MM.1S (cell line): ENCODE data around the gene ATP2C1.

Experiments
- CTCF ChIP-seq: fragments of 300-600 bp; sonication (generic); IDR thresholded peaks from 2 replicates; pipeline ENCODE4 v1.5.1; 2016; ENCODE audit warnings: antibody characterized with exemption, low read length, mixed read lengths
- EZH2 ChIP-seq: fragments of 300-600 bp; sonication (generic); optimal IDR thresholded peaks from 2 replicates; pipeline ENCODE3; 2017; ENCODE audit warnings: low read depth, mild to moderate bottlenecking, antibody characterized with exemption, low read length, mixed read lengths
- EZH2phosphoT487 ChIP-seq: fragments of 300-600 bp; sonication (generic); IDR thresholded peaks from 2 replicates; pipeline ENCODE4 v1.6.1; 2018; ENCODE audit warnings: antibody characterized with exemption, low read length

DNA sequence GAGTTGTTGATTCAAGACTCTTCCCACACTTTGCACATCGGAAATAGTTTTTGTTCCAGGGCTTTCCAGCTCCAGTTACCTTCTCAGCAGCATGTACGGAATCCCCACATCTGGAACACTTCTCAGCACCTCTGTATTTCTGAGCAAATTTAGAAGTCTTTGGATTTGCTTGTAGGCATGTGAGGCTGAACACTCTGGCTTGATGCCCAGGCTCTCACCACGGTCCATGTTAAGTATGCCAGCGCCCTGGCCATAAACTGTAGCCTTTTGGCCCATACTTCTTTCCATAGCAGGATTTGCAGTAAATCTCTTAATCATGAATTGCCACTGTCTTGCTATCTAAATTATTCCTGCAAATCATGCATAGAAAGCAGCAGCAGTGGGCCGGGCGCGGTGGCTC, 24.4 kb downstream of the ATP2C1 start:
- TF ChIP-seq CTCF (no peak), EZH2 (no peak), EZH2phosphoT487 (no peak)
